IPS DF 4.7 (cell line): ENCODE data around the gene TMEM119.
"Not testable (repeated sequence)": the region's sequence is repeated elsewhere in the genome, so short reads cannot be mapped to it uniquely, and the experiment has no call there.

Experiments used
- DNase-seq: peaks from one replicate; pipeline ENCODE4 v3.0.0-alpha.2; 2013; ENCODE audit warnings: low spot score; ENCODE audit errors: extremely low read depth

Gene TMEM119

GRCh38 chr12:108635201-108635996 is 37.5 kb upstream of the TMEM119 start:
- no peak for DNase-seq

- DNase-seq, result no peak
Observed at GRCh38 chr12:108634341-108634751, 36.5 kb upstream of the TMEM119 start.

DNA sequence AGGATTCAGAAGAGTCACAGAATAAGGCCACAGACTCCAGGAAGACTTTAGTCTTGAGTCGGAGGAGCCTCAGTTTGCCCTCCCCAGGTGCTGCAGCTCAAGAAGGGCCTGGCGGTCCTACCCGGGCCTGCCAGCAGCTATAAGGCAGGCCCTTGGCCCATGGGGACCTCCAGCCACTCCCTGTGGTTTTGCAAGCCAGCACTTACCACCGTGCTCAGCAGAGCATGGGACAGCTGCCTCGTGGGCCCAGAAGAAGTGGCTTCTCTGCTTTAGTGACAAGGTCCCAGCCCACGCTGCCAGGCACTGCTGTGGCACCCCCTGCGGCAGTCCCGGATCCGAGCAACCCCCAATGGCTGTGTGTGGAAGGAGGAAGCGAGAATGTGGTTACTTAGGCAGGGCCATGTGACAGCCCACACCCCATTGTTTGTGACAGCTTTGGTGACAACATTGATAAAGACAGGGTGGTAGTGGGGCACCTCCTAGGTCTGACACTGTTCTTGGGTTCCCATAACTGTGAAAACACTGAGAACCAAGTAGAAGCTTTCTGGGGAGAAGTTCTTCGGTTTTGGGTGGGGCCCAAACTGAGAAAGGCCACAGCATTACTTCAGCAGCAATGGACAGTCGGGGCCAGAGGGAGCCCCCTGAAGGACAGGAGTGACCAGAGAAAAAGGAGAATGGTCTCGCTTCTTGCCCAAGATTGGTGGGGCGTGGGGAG is 35.8 kb upstream of the TMEM119 start, which contains the start of gene SELPLG:
TSS of gene SELPLG (minus strand) at position 361 of the 715 bp plus-strand sequence. CDS start 9,587 bp downstream, outside the sequence.
- DNase-seq, result no peak

GRCh38 chr12:108633081-108633533 is 35.2 kb upstream of the TMEM119 start:
- no peak for DNase-seq

DNA sequence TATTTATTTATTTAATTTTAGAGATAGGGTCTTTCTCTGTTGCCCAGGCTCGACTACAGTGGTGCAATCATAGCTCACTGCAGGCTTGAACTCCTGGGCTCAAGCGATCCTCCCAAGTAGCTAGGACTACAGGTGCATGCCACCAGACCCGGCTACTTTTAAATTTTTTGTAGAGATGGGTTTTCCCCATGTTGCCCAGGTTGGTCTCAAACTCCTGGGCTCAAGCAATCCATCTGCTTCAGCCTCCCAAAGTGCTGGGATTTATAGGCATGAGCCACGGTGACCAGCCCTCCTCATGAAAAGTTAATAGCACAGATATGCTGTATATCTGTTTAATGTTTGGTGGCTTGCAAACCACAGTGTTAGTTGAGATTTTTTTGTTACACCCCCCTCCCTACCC is 33.4 kb upstream of the TMEM119 start:
- DNase-seq, result not testable (repeated sequence)

GRCh38 chr12:108630481-108631207 is 32.8 kb upstream of the TMEM119 start:
- DNase-seq, result no peak

DNA sequence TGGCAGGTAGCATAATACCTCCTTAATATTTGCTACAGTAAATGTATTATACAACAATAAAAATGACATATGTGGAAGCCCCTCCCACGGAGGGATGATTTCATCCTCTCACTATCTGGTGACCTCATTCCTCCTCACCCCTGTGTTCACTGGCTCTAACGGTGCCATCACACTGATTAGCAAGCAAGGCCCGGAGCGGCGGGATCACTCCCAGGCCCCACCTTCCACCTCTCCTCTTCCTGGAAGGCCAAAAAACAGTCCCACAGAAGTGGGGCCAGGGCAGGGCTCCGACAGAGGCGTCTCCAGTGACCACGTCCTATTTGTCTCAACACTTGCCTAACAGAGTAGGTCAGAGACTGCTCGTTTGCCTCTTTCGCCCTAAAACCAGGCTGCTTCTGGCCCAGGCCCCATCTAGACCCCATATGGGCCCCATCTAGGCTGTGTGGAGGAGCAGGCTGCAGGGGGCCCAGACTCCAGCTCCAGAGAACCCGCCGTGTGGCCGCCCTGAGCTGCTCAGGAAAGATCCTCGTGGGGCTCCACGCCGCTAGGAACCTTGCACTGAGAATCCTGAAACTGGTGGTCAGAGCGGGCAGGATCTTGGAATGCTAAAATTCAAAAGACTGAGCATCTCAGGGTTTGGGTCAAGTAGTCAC is 32.1 kb upstream of the TMEM119 start:
- DNase-seq, result no peak

GRCh38 chr12:108629151-108629550 is 31.3 kb upstream of the TMEM119 start:
- DNase-seq, result no peak

DNA sequence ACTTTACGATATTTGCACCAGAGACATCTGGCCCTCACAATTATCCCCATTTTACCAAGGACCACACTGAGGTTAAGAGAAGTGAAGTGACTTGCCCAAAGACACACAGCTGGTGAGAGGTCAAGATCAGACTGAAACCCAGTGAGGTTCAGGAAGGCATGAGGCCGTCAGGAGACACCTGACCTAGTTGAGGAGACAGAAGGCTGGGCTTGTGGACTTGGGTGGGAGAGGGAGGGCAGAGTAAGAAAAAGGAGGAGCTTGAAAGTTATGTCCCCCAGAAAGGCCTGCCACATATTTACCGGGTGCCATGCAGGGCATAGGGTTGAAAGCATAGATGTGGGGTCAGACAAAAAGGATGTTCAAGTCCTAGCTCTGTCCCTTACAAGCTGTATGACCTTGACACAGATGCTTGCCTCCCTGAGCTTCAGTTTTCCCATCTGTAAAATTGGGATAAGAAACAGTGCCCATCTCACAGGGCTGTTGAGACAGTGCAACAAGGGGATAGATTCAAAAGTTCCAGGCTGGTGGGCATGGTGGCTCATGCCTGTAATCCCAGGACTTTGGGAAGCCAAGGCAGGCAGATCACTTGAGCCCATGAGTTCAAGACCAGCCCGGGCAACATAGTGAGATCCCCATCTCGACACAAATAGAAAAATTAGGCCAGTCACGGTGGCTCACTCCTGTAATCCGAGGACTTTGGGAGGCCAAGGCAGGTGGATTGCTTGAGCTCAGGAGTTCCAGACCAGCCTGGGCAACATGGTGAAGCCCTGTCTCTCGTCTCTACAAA is 29.4 kb upstream of the TMEM119 start:
- DNase-seq, result no peak

GRCh38 chr12:108625228-108625627 is 27.3 kb upstream of the TMEM119 start:
- DNase-seq, result no peak

DNA sequence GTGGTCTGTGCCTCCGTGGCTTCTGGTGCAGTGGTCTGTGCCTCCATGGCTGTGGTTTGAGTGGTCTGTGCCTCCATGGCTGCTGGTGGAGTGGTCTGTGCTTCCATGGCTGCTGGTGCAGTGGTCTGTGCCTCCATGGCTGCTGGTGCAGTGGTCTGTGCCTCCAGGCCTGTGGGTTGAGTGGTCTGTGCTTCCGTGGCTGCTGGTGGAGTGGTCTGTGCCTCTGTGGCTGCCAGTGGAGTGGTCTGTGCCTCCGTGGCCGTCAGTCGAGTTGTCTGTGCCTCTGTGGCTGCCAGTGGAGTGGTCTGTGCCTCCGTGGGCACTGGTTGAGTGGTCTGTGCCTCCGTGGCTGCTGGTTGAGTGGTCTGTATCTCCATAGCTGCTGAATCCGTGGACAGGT is 25.7 kb upstream of the TMEM119 start:
- DNase-seq, result no peak

GRCh38 chr12:108622921-108623514 is 25.1 kb upstream of the TMEM119 start:
- no peak for DNase-seq

GRCh38 chr12:108622421-108622820 is 24.5 kb upstream of the TMEM119 start:
- no peak for DNase-seq

- DNase-seq, result no peak
Observed at GRCh38 chr12:108621161-108621560, 23.3 kb upstream of the TMEM119 start.

GRCh38 chr12:108620236-108620879 is 22.5 kb upstream of the TMEM119 start:
- DNase-seq, result no peak

GRCh38 chr12:108619369-108620160 is 21.7 kb upstream of the TMEM119 start:
- no peak for DNase-seq

DNA sequence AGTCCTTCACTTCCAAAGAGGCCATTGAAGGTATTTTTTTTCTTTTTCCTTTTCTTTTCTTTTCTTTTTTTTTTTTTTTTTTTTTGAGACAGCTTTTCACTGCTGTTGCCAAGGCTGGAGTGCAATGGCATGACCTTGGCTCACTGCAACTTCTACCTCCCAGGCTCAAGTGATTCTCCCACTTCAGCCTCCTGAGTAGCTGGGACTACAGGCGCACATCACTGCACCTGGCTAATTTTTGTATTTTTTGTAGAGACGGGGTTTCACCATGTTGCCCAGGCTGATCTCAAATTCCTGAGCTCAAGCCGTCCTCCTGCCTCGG is 21.0 kb upstream of the TMEM119 start:
- not testable (repeated sequence) for DNase-seq

GRCh38 chr12:108618079-108618952 is 20.4 kb upstream of the TMEM119 start:
- peak; percentile 74 for DNase-seq
